ENCODE measurements around the gene SF3A1. TPM values are rescaled to one million over a fixed set of nuclear protein-coding genes. Genes with fewer than 3 reads are reported as not detected.

Gene SF3A1
- total and polyA plus RNA-seq, 2 of the 13 experiments (the other 11 are each of a cell fraction or from before 2014, with no cell fraction given), result 10.0 to 22.0 TPM

DNA sequence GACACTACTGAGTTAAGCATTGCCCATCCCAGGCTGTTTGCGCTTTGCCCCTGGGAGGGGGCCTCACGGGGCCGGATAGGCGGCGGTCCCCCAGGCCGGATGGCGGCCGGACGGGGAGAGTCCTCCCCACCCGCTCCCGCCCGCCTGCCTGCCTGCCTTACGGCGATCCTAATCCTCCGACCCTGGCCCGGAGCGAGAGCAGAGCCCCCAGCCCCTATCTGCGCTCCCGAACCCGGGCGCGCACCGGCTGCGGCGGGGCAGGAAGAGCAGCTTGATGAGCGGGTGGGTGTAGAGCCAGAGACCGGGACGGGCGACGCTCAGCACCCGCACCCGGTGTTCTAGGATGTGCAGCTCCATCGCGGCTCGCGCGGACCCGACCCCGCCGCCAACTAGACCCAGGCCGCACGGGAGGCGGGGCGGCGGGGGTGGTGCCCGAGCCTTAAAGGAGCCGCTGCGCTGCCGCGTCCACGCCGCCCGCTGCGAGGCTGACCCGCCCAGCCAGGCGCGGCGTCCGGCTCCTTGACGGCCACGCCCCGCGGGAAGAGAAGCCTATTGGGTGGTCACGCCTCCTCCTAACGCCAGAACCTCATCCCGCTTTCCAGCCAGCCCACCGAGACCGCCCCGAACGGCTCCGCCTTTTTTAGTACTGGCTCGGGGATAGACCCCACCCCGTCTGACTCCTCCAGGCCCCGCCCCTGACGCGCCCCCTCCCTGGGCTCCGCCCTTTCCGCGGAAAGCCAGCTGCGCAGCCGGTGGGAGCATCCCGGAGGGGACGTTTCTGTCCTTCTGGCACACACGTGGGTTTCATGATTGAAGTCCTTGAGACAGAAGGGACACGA lies 67.3 kb downstream of the SF3A1 start, which contains the start of gene CASTOR1 (continued):
- TF ChIP-seq, protein P1, sequence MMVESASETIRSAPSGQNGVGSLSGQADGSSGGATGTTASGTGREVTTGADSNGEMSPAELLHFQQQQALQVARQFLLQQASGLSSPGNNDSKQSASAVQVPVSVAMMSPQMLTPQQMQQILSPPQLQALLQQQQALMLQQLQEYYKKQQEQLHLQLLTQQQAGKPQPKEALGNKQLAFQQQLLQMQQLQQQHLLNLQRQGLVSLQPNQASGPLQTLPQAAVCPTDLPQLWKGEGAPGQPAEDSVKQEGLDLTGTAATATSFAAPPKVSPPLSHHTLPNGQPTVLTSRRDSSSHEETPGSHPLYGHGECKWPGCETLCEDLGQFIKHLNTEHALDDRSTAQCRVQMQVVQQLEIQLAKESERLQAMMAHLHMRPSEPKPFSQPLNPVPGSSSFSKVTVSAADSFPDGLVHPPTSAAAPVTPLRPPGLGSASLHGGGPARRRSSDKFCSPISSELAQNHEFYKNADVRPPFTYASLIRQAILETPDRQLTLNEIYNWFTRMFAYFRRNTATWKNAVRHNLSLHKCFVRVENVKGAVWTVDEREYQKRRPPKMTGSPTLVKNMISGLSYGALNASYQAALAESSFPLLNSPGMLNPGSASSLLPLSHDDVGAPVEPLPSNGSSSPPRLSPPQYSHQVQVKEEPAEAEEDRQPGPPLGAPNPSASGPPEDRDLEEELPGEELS (CRISPR knock-in tag; IDR thresholded peaks at IDR 0.05), result no peak
- TF ChIP-seq ISL2 (CRISPR knock-in tag; IDR thresholded peaks at IDR 0.05) (0 out of 2 replicates have a peak, but pooled peaks have one; percentile 4), RAD21 (CRISPR knock-in tag; IDR thresholded peaks at IDR 0.05) (peak; percentile 5; the same call in 1 of the 2 replicates), HOMEZ (CRISPR knock-in tag; IDR thresholded peaks at IDR 0.05; ENCODE audit: low read depth) (no peak), ARNT2 (CRISPR knock-in tag; IDR thresholded peaks at IDR 0.05; ENCODE audit: low read depth) (peak; percentile 1; the same call in 1 of the 2 replicates), ZNF33B (CRISPR knock-in tag; IDR thresholded peaks at IDR 0.05) (no peak), ZSCAN31 (CRISPR knock-in tag; IDR thresholded peaks at IDR 0.05; ENCODE audit: low read depth) (no peak), ZBED4 (CRISPR knock-in tag; IDR thresholded peaks at IDR 0.05; ENCODE audit: borderline replicate concordance) (0 out of 2 replicates have a peak, but pooled peaks have one; percentile 34), ZNF142 (CRISPR knock-in tag; IDR thresholded peaks at IDR 0.05) (peak; percentile 68; the same call in 1 of the 2 replicates)
- TF ChIP-seq, protein P2, sequence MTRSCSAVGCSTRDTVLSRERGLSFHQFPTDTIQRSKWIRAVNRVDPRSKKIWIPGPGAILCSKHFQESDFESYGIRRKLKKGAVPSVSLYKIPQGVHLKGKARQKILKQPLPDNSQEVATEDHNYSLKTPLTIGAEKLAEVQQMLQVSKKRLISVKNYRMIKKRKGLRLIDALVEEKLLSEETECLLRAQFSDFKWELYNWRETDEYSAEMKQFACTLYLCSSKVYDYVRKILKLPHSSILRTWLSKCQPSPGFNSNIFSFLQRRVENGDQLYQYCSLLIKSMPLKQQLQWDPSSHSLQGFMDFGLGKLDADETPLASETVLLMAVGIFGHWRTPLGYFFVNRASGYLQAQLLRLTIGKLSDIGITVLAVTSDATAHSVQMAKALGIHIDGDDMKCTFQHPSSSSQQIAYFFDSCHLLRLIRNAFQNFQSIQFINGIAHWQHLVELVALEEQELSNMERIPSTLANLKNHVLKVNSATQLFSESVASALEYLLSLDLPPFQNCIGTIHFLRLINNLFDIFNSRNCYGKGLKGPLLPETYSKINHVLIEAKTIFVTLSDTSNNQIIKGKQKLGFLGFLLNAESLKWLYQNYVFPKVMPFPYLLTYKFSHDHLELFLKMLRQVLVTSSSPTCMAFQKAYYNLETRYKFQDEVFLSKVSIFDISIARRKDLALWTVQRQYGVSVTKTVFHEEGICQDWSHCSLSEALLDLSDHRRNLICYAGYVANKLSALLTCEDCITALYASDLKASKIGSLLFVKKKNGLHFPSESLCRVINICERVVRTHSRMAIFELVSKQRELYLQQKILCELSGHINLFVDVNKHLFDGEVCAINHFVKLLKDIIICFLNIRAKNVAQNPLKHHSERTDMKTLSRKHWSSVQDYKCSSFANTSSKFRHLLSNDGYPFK (CRISPR knock-in tag; IDR thresholded peaks at IDR 0.05; ENCODE audit: borderline replicate concordance), result 0 out of 2 replicates have a peak, but pooled peaks have one; percentile 25
